Erythroblast (primary cell): ENCODE results near the gene NPB.

Experiments used
- GATA1 ChIP-seq: IDR thresholded peaks from 2 replicates; pipeline ENCODE4 v1.6.1; 2011; ENCODE audit warnings: low read depth, mild to moderate bottlenecking, control low read depth, low read length, moderate library complexity
- POLR2A ChIP-seq: IDR thresholded peaks from 2 replicates; pipeline ENCODE4 v1.6.1; 2011; ENCODE audit warnings: mild to moderate bottlenecking, low read length

GRCh38 chr17:81885454-81885853 is 16.6 kb upstream of the NPB start:
- TF ChIP-seq POLR2A (no peak), GATA1 (no peak)
